ENCODE measurements around the gene ADGRV1.
"Not testable (repeated sequence)": the region's sequence is repeated elsewhere in the genome, so short reads cannot be mapped to it uniquely, and the experiment has no call there.

ADGRV1 gene

DNA sequence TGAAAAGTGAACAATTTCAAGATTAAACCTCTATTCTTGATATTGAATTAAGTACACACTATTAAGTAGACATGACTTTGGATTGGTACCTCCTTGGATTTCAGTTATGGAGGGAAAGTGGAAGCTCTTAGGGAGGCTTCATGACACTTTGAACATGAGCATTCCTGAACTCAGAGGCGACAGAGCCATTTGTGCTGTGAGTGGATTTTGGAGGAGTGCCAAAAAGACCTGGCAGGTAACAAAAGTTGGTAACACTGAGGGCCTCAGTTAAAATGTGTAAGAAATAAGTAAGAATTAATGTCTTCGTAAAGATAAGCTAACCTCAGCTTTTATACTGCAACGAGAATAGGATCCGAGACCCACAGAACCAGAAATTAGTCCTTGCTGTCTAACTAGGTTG, 467.9 kb downstream of the ADGRV1 start:
- no peak for DNase-seq (ENCODE audit: low read depth in 2 of 2)

DNA sequence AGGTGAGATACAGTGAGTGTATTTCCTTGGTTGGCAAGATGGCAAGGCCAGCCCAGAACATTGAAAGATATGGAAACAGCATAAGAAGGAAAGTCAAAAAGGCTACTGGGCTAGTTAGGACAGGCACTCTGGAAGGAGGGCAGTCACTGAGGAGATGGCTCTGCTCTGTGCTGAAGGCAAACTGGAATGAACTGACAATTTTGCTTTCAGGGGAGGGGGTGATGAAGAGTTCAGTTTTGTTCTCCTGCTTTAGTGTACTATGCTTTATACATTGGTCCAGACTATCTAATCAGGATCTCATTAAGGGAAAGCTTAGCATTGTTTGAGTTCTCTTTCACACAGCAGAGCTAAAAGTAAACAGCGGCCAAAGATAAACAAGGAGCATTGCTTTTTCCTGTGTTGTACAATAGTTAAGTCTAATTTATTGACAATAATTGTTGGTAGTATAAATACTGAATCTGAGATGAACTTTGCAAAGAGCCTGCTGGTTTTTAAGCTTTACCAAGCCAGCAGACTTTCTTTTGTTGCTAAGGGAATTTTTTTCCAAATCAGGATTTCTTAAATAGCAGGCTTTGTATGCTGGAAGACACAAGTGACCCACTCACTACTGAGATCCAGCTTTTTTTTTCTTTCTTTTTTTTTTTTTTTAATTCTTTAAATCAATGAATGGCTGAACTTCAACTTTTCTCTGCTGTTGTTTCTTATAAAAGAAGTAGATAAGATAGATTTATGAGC, 469.0 kb downstream of the ADGRV1 start:
- DNase-seq (ENCODE audit: low read depth in 2 of 2), result no peak

DNA sequence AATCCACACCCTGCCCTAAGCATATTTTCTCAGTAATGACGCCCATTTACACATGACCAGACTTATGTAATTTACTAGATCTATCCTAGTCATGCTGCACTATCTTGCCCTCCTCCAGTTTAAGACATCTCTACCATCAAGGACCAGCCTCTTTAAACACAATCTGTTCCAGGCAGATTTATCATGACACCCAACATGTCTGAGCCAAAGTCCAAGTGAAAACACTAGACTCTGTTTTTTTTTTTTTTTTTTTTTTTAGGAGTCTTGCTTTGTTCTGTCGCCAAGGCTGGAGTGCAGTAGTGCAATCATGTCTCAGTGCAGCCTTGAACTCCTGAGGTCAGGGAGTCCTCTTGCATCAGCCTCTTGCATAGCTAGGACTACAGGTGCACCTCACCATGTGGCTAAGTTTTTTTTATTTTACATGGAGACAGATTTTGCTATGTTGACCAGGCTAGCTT, 469.9 kb downstream of the ADGRV1 start:
- DNase-seq (ENCODE audit: low read depth in 2 of 2), result no peak

DNA sequence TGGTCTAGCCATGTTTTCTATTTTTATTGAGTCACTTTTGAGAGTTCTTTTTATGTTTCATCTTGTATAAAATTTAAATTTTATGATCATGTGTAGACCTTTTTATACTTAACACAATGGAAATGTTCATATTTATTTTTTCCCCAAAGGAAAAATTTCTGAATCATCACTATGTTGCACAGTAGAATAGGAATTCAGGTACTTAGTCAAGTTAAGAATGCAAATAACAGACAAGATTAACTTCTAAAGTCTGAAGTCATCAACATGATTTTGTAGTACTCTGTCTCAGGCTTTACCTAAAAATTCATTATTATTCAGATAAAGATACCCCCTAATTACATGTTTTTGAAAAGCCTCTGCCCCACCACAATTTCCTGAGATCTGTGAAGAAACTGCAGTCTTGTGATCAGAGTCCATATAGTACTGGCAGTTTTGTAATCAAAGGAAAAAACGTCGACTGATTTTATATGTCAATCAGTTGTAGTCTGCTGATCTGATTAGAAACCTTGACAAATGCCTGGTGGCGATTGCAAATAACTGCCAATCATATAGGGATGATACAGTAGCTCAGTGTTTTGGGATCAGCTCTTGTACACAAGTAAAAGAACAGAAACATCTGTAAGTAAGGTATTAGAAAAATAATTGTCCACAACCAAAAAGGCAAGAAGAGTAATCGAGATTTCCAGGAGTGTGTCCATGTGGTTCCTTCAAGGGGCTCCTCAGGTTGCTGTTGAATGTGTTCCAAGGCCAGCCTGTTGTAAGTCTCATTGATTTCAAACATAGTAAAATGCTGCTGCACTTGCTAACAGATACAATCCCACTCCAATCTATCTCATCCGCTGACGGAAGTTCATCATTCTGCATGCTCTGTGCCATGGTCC, 472.2 kb downstream of the ADGRV1 start:
- DNase-seq (ENCODE audit: low read depth in 2 of 2), result no peak

DNA sequence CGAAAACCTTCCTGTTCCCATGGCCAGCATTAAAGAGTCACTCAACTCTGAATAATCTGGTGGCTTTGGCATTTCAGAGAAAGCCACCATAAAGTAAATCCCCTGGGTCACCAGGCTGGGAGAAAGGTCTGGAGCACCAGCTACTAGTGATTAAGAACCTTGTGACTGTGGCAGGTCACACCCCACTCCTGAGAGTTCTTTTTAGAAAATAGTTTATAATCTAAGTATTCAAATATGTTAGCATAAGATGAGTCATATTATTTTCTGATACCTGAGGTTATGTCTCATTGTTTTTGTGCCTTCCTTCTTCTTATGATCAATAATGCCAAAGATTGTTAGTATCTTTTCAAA, 472.8 kb downstream of the ADGRV1 start:
- no peak for DNase-seq (ENCODE audit: low read depth in 2 of 2)

DNA sequence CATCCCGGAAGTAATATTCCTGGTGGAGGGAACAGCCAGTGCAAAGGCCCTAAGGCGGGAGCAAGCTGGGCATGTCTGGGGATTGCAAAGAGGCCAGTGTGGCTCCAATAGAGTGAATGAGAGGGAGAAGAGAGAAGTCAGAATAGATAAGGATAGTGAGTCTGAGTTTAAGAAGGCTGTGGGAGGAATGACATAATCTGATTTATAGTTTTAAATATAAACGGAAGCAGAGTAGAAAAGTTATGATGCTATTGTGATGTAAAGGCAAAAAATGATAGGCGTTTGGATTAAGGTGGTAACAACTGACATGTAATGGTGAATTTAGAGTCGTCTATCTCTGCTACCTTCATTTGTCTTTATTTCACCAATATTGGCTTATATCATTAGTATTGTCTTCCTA, 473.5 kb downstream of the ADGRV1 start:
- no peak for DNase-seq (ENCODE audit: low read depth in 2 of 2)

DNA sequence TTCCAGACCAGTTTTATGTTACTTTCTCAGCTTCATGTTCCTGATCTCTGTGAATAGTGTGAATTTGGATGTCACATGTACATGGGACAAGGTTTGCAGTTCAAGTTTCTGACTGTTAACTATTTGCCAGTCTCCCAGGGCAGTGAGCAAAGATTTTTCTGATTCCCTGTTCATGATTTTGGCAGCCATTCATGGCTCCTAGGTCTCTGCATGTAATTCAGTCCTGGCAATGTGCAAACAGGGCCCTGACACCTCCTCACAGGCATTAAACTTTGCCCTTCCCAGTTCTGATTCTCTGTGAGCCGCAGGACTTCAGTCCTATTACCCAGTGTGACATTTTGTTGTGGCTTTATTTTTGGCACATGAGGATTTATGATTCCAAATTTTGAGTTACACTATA, 474.8 kb downstream of the ADGRV1 start:
- no peak for DNase-seq (ENCODE audit: low read depth in 2 of 2)

DNA sequence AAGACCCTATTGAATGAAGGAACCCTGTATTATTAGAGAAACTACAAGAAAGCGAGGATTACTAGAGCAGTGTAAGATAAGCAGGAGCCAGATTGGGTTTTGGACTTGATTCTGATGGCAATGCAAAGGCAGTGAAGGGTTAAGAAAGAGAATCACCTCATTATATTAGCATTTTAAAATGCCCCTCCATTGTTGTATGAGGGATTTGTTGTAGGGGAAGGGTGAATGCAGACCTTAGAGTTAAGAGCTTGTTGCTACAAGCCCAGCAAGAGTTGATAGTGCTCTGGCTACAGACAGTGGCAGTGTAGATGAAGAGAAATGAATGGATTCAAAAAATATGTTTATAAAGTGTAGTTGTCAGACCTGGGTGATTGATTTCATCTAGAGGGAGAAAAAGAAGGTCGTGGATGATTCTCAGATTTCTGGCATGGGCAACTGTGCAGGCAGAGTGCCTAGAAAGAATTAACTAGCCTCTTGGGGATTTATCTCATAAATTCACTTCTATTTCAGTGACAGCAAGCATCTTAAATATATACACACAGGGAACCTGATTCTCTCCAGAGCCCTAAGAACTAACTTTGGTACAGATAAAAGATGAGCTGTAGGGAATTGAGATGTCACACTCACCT, 479.7 kb downstream of the ADGRV1 start:
- DNase-seq (ENCODE audit: low read depth in 2 of 2), result no peak

DNA sequence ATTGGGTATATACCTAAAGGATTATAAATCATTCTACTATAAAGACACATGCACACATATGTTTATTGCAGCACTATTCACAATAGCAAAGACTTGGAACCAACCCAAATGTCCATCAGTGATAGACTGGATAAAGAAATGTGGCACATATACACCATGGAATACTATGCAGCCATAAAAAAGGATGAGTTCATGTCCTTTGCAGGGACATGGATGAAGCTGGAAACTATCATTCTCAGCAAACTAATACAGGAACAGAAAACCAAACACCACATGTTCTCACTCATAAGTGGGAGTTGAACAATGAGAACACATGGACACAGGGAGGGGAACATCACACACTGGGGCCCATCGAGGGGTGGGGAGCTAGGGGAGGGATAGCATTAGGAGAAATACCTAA, 482.5 kb downstream of the ADGRV1 start:
- not testable (repeated sequence) for DNase-seq (ENCODE audit: low read depth in 2 of 2)

DNA sequence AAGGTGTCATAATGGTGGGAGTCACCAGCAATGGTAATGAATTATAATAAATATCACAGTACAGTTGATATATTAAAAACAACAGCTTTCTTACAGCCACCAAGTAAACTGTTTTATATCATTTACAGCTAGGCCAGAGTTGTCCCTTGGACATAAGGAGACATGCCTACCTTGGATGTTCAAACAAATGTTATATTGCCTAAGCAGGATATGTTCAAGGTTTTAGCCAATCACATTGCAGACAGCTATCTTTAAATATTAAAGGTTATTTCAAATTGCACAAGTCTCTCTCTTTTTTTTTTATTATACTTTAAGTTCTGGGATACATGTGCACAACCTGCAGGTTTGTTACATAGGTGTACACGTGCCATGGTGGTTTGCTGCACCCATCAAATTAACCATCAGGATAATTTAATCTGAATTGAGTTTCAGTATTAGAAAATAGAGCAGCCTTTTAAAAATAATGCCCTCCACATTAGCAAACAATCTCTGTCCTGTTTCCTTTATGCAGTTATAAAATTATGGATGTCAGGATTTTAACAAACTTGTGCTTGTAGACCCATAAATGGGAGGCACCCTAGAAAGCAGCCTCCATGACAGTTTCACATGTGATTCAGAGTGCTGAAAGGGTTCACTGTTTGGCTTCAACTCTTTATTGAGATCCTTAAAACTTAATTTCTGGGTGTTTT, 483.8 kb downstream of the ADGRV1 start:
- no peak for DNase-seq (ENCODE audit: low read depth in 2 of 2)

DNA sequence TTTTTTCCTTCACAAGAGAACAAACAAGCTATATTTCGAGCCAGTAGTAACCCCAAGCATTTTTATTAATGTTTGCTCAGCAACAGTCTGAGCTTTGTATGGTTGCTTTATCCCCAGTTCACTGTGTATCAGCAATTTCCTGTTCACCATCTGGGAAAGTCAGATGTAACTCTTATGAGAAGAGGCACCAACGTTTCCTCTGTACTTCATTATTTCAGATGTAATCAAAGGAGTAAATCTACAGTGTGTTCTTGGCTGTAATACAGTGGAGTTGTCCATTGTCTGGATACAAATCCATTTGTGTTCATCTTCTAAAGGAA, 484.3 kb downstream of the ADGRV1 start:
- DNase-seq (ENCODE audit: low read depth in 2 of 2), result no peak

DNA sequence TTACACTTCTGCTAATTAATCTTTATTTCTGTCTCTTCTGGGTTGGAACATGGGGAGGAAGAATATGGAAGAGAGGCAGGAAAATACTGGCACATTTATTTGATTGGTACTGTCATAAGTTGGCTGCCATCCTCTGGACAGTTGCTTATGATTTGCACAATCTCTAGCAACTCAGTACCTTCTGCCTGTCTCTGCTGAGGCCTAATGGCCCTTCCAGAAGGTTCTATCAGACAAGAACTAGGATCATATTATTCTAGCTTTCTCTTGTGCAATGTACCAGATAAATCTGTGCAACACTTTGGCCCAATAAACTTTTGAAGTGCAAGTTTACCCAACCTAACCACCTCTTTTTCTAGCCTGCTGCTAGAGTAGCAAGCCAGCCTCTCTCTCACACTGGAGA, 489.5 kb downstream of the ADGRV1 start:
- no peak for DNase-seq (ENCODE audit: low read depth in 2 of 2)

DNA sequence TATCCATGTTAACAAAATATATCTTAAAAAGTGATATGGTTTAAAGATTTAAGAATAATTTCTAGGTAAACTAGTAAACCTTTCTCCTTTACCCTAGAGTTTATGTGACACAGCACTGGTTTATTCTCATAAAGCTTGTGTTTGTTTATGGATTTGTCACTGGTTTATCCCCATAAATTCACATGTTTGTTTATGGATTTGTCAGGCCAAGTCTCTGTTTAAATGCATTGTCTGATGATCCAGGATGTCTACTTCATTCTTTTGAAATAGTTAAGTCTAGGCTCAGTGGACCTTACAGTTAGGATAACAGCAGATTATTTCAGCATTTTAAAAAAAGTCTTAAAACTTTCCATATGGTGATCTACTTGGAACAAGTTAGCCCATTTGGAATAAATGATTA, 490.5 kb downstream of the ADGRV1 start:
- DNase-seq (ENCODE audit: low read depth in 2 of 2), result no peak

DNA sequence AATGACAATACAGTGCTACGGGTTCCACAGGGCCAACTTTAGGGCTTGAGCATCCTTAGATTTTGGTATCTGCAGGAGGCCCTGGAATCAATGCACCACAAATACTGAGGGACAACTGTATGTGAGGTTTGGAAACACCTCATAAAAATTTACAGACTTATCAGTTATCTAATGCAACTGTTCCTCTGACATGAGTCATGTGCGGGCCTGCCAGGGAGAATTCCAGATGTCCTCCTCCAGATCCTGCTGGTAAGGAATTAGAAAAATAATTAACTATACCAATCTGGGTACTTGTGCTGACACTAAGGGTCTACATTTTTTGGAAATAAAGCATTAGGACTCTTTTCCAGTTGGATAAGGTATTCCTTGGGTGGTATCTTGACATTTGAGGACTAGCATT, 491.2 kb downstream of the ADGRV1 start:
- no peak for DNase-seq (ENCODE audit: low read depth in 2 of 2)

DNA sequence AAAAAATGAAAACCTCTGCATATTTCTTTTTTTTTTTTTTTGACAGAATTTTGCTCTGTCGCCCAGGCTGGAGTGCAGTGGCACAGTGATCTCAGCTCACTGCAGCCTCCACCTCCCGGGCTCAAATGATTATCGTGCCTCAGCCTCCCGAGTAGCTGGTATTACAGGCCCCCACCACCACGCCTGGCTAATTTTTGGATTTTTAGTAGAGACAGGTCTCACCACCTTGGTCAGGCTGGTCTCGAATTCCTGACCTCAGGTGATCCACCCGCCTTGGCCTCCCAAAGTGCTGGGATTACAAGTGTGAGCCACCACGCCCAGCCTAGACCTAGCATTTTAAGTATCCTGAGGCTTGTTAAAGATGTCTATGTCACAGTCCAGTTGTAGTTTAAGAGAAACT, 493.8 kb downstream of the ADGRV1 start:
- DNase-seq (ENCODE audit: low read depth in 2 of 2), result not testable (repeated sequence)

DNA sequence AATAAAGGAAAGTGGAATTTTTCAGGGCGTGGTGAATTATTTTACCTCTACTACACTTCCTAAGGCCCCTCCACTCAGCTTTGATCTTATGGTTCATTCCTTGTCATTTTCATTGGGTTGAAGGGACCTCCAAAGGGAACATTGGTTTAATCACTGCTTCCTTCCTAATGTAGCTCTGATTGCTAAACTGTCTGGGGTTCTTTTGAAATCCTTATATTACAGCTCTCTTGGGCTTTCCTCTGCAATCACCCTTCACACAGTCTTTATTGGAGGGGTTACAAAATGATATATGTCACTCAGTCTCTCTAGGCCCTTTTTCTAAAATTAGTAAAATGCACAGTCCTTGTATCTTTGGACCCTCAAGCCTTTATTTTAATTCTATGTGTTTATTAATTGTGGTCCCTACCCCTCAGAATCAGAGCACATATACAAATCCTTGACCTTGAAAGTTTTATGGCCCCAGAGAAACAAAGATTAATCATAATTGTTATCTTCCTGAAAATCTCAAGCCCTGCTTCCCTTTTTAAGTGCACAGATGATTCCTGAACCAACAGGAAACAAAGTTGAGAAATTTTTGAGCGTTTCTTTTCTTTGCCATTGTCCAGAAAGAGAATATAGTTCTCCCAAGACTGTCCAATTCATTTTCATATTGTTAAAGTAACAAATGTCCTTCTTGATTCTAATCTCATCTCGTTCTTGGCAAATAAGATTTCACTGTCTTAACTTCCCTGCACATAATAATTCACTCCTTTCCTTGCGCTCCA, 494.6 kb downstream of the ADGRV1 start:
- no peak for DNase-seq (ENCODE audit: low read depth in 2 of 2)

DNA sequence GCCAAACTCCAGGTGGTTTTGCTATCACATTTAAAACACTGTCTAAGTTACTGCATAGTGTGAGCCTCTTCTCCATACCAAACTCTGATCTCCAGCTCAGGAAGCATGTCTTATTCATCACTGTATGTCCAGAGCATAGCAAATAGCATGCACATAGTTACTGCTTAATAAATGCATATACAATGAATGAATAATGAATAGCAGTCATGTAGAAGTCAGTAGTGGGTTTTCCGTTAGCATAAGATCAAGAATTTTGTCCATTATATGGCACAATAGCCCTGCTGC, 495.1 kb downstream of the ADGRV1 start:
- no peak for DNase-seq (ENCODE audit: low read depth in 2 of 2)

DNA sequence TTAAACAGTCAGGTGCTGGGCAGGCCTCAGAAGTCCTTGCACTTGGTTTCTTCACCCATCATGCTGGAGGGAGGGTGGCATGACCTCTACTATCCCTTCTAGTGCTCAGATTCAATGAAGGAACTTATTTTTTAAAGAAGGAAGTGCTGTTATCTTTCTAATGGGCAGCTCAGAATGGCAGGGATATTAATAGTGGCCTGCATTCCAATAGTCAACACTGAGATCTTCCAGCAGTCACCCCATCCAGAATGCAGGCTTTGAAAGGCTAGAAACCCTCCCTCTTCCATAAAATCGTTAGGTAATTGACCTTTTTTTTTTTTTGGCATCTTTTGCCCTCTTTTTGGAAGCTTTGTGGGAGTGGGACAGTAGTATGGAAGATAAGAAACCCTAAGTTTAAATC, 499.6 kb downstream of the ADGRV1 start:
- no peak for DNase-seq (ENCODE audit: low read depth in 2 of 2)

DNA sequence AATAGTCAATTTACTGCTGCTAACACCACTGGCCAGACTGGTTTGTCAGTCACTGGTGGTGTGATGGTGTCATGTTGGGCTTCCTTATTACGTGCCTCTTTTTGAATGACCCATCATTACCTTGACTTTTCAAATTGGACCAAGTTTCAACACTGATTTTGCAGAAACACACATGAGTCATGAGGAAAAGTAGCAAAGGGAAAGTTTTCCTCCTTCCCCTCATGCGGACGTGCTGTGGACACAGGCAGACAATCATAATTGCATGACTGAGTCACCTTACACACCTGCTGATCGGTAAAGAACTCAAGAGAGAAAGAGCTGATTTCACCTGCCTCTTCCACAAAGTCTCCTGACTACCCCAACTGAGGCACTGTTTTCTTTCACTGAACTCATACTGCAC, 500.0 kb downstream of the ADGRV1 start:
- no peak for DNase-seq (ENCODE audit: low read depth in 2 of 2)

DNA sequence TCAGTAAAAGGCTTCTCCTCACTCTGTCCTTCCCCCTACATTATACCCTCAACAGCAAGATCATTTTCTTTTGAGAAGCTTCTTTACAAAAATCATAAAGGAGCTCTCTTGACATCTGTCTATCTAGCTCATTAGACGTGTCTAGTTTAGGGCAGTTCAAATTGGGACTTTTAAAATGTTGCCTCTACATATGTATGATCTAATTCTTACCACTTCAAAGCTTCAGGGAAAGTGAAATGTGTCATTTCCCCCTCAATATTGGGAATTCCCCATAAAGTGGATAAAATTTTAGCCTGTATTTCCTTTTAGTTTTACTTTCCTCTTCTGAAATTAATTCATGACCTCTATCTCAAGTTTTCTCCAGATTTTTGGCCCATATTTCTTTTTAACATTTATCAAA, 500.8 kb downstream of the ADGRV1 start:
- DNase-seq (ENCODE audit: low read depth in 2 of 2), result no peak

DNA sequence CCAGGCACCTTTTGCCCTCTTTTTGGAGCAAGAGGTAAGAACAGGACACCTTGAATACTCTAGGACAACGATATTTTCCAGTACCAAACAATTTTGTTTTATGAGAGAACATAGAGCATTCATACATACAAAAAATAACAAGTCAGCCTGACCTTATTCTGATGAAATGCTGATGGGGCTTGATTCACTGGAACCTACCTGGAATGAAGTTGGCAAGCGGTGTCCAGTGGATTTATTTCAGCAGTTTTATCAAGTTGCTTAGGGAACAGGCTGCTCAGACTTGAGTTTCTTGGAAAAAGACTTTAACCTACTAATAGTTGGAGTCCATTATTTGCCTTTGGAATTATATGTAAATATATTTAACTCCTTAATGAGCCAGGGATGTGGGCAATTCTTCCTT, 502.5 kb downstream of the ADGRV1 start:
- no peak for DNase-seq (ENCODE audit: low read depth in 2 of 2)
